Activated CD8-positive, alpha-beta T cell treated with anti-CD3 and anti-CD28 coated beads for 36 hours (primary cell): ENCODE measurements around the gene MLH3. TPM values are rescaled to one million over a fixed set of nuclear protein-coding genes. Genes with fewer than 3 reads are reported as not detected.
A peak's percentile ranks its signal among the peaks of the same experiment; 100 is the strongest.

Experiments used
- ATAC-seq: fragments of 200-7000 bp; cut with Tn5 transposase; one replicate; pipeline ENCODE4 v1.10.0; 2021; ENCODE audit warnings: mild to moderate bottlenecking, moderate library complexity
- CTCF ChIA-PET: fragments of 350-600 bp; sonication (Branson Sonifier 250); formaldehyde crosslinking; loops from one replicate; lab custom pipeline; 2021; ENCODE audit warnings: antibody characterized with exemption; lab: Charles Lee
- POLR2A ChIA-PET: fragments of 350-600 bp; sonication (Branson Sonifier 250); formaldehyde crosslinking; loops from one replicate; lab custom pipeline; 2021; ENCODE audit warnings: antibody characterized with exemption; lab: Charles Lee
- DNase-seq: peaks from one replicate; pipeline ENCODE4 v3.0.0-alpha.2; 2020
- H3K27ac Mint-ChIP-seq: one replicate; pipeline ENCODE4 v1.8.0; 2021; ENCODE audit warnings: mild to moderate bottlenecking, mixed read lengths
- H3K27me3 Mint-ChIP-seq: one replicate; pipeline ENCODE4 v1.8.0; 2021; ENCODE audit warnings: mixed read lengths
- H3K36me3 Mint-ChIP-seq: one replicate; pipeline ENCODE4 v1.8.0; 2021; ENCODE audit warnings: low read depth, mixed read lengths
- H3K4me1 Mint-ChIP-seq: one replicate; pipeline ENCODE4 v1.8.0; 2021; ENCODE audit warnings: low read depth, mixed read lengths
- H3K4me3 Mint-ChIP-seq: one replicate; pipeline ENCODE4 v1.8.0; 2021; ENCODE audit warnings: mild to moderate bottlenecking, moderate library complexity, mixed read lengths
- H3K9me3 Mint-ChIP-seq: one replicate; pipeline ENCODE4 v1.8.0; 2021; ENCODE audit warnings: mixed read lengths
- CTCF ChIP-seq: fragments of 200-600 bp; IDR thresholded peaks from one replicate; pipeline ENCODE4 v1.8.0; 2022; ENCODE audit warnings: antibody characterized with exemption, mild to moderate bottlenecking
- intact Hi-C: fragments of 100-400 bp; cut with micrococcal nuclease; formaldehyde crosslinking; loops from one replicate; pipeline ENCODE4 v1.10.0; 2022
- total RNA-seq, 2 experiments: library from RNA; stranded (reverse); gene quantifications; one replicate each; pipeline ENCODE4 v1.2.3, GENCODE V29; 2021

Gene MLH3
- total RNA-seq, 2 experiments from 2014 or later, result 26.8 to 29.0 TPM

- no peak overlapping the region for H3K4me3 Mint-ChIP-seq
- no peak for TF ChIP-seq CTCF
- no peaks in the 10 kb centered on the region for H3K4me1 Mint-ChIP-seq
- ChIA-PET CTCF (interaction anchor here (1.2 to 3.3 kb wide), 2 partner anchors 10 to 132 kb away, joined by 3 to 11 read pairs; no protein-coding TSS in a partner anchor), POLR2A (no interaction called here)
- H3K9me3 Mint-ChIP-seq, result no peaks in the 10 kb centered on the region
- ATAC-seq, result no peak
- intact Hi-C loops, result no loop called here
- no peaks in the 10 kb centered on the region for H3K27me3 Mint-ChIP-seq
- H3K27ac Mint-ChIP-seq, result no peak overlapping the region
- H3K36me3 Mint-ChIP-seq, result peaks cover 13% of the 10 kb centered on the region
- no peak for DNase-seq
Observed at GRCh38 chr14:75077794-75078193, 26.5 kb upstream of the MLH3 start.

GRCh38 chr14:75070383-75070782, 19.1 kb upstream of the MLH3 start:
- intact Hi-C loops, result no loop called here
- ATAC-seq, result no peak

GRCh38 chr14:75069811-75070145, 18.5 kb upstream of the MLH3 start:
- DNase-seq, result no peak
- no peak for TF ChIP-seq CTCF
- peaks cover 3% of the 10 kb centered on the region for H3K4me1 Mint-ChIP-seq
- POLR2A ChIA-PET, result interaction anchor here (0.6 to 1.5 kb wide), 3 partner anchors 20 to 141 kb away, joined by 3 to 6 read pairs (median 4); no protein-coding TSS in a partner anchor
- ATAC-seq, result no peak
- H3K4me3 Mint-ChIP-seq, result no peak overlapping the region
- no peaks in the 10 kb centered on the region for H3K9me3 Mint-ChIP-seq
- H3K27ac Mint-ChIP-seq, result no peak overlapping the region
- intact Hi-C loops, result no loop called here
- CTCF ChIA-PET, result interaction anchor here (1.0 to 1.3 kb wide), 3 partner anchors 124 to 163 kb away, joined by 3 to 6 read pairs (median 3); no protein-coding TSS in a partner anchor
- H3K27me3 Mint-ChIP-seq, result no peaks in the 10 kb centered on the region
- no peaks in the 10 kb centered on the region for H3K36me3 Mint-ChIP-seq

More at GRCh38 chr14:75070383-75070782, 19.1 kb upstream of the MLH3 start:
- TF ChIP-seq CTCF, result no peak
- Mint-ChIP-seq H3K9me3 (no peaks in the 10 kb centered on the region), H3K36me3 (no peaks in the 10 kb centered on the region), H3K27me3 (no peaks in the 10 kb centered on the region), H3K4me1 (peaks cover 2% of the 10 kb centered on the region), H3K4me3 (no peak overlapping the region), H3K27ac (no peak overlapping the region)
- no peak for DNase-seq
- POLR2A ChIA-PET, result interaction anchor here (0.5 kb wide), 1 partner anchor 14 kb away, joined by 3 read pairs; no protein-coding TSS in a partner anchor
- CTCF ChIA-PET, result interaction anchor here (1.3 kb wide), 1 partner anchor 164 kb away, joined by 6 read pairs; no protein-coding TSS in a partner anchor

GRCh38 chr14:75069121-75069810, 18.0 kb upstream of the MLH3 start, which contains the start of gene ZC2HC1C:
Gene ZC2HC1C, plus strand, starts transcription at chr14:75069641. Its CDS starts 933 bp downstream, at chr14:75070574.
- no peaks in the 10 kb centered on the region for H3K9me3 Mint-ChIP-seq
- TF ChIP-seq CTCF, result no peak
- H3K27ac Mint-ChIP-seq, result no peak within 1 kb of the TSS
- H3K27me3 Mint-ChIP-seq, result no peaks in the 10 kb centered on the region
- ATAC-seq, result peak; percentile 92
- ChIA-PET POLR2A (interaction anchor here (0.6 to 1.5 kb wide), 4 partner anchors 19 to 306 kb away, joined by 3 to 6 read pairs (median 4); partner anchors contain the start of gene YLPM1), CTCF (interaction anchor here (1.0 to 1.3 kb wide), 4 partner anchors 123 to 210 kb away, joined by 3 to 6 read pairs (median 4); no protein-coding TSS in a partner anchor)
- H3K4me3 Mint-ChIP-seq, result no peak within 1 kb of the TSS
- intact Hi-C loops, result no loop called here
- H3K36me3 Mint-ChIP-seq, result no peaks in the 10 kb centered on the region
- peak; percentile 56 for DNase-seq
- H3K4me1 Mint-ChIP-seq, result peaks cover 5% of the 10 kb centered on the region
